Central memory CD4-positive, alpha-beta T cell (primary cell): ENCODE results near the gene RHOJ.
"Not testable (repeated sequence)": the region's sequence is repeated elsewhere in the genome, so short reads cannot be mapped to it uniquely, and the experiment has no call there.

Experiments used
- DNase-seq: peaks from one replicate; pipeline ENCODE4 v3.0.0; 2022

RHOJ gene

GRCh38 chr14:63273129-63273528, 68.9 kb downstream of the RHOJ start:
- DNase-seq = no peak

- DNase-seq = no peak
Measured at GRCh38 chr14:63273717-63274655, 69.7 kb downstream of the RHOJ start.

- no peak for DNase-seq
Measured at GRCh38 chr14:63275611-63276010, 71.4 kb downstream of the RHOJ start.

GRCh38 chr14:63276016-63276415, 71.8 kb downstream of the RHOJ start:
- DNase-seq = no peak

GRCh38 chr14:63276492-63277342, 72.5 kb downstream of the RHOJ start:
- DNase-seq = no peak

GRCh38 chr14:63277591-63278183, 73.4 kb downstream of the RHOJ start:
- DNase-seq = no peak

GRCh38 chr14:63279933-63280332, 75.7 kb downstream of the RHOJ start:
- DNase-seq = not testable (repeated sequence)

GRCh38 chr14:63282997-63283883, 79.0 kb downstream of the RHOJ start:
- no peak for DNase-seq

- DNase-seq = no peak
Measured at GRCh38 chr14:63283884-63284248, 79.6 kb downstream of the RHOJ start.

- no peak for DNase-seq
Measured at GRCh38 chr14:63286071-63286470, 81.8 kb downstream of the RHOJ start.

GRCh38 chr14:63287666-63288483, 83.6 kb downstream of the RHOJ start:
- DNase-seq = no peak

GRCh38 chr14:63288853-63289252, 84.6 kb downstream of the RHOJ start:
- DNase-seq = no peak

GRCh38 chr14:63290741-63291430, 86.6 kb downstream of the RHOJ start:
- DNase-seq = no peak

GRCh38 chr14:63292805-63293204, 88.6 kb downstream of the RHOJ start:
- DNase-seq = no peak

- no peak for DNase-seq
Measured at GRCh38 chr14:63295231-63295685, 91.0 kb downstream of the RHOJ start.

GRCh38 chr14:63296060-63296563, 91.9 kb downstream of the RHOJ start:
- DNase-seq = no peak

GRCh38 chr14:63297372-63298063, 93.3 kb downstream of the RHOJ start:
- DNase-seq = no peak

GRCh38 chr14:63299351-63300110, 95.3 kb downstream of the RHOJ start:
- DNase-seq = no peak

GRCh38 chr14:63300854-63301253, 96.6 kb downstream of the RHOJ start:
- DNase-seq = no peak
